Glomerular visceral epithelial cell (primary cell): ENCODE results near the gene SBF1.
A peak's percentile ranks its signal among the peaks of the same experiment; 100 is the strongest.
"Not testable (repeated sequence)": the region's sequence is repeated elsewhere in the genome, so short reads cannot be mapped to it uniquely, and the experiment has no call there.

ENCODE experiments used
- DNase-seq: peaks from one replicate; pipeline ENCODE4 v3.0.0-alpha.2; 2016; ENCODE audit errors: extremely low spot score

The SBF1 gene

DNA sequence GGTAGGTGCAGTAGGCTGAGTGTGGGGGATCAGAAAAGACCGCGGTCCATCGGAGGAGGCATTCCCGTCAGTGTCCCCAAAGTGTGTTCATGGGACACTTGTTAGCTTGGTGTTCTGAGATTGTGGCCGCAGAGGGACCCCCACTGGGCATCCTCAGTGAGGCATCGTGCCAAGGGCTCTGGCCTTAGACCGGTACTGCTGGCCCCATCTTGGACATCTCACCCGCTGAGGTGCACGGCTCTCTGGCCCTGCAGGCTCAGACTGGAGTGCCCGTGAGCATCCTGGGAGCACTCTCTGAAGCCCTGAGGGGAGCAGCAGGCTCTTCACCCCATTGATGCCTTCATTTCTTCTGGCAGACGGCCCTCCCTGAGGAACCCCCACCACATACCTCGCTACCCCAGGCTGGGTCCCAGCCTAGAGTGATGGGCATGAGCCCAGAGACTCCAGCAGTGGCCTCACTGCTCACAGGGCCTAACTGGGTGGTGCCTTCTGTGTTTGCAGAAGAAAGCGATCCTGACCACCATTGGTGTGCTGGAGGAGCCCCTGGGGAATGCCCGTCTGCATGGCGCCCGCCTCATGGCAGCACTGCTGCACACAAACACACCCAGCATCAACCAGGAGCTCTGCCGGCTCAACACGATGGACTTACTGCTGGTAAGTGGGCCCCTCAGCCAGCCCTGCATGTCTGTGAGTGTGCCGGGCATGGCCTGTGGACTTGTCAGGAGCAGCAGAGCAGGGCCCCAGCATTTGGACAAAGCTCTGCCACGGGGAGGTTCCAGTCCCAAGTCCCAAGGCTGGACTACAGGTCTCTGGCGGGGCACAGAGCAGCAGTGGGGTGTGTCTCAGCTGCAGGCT is 51.6 kb downstream of the SBF1 start:
- DNase-seq = no peak

GRCh38 chr22:50422046-50422445 is 52.8 kb downstream of the SBF1 start:
- no peak for DNase-seq

DNA sequence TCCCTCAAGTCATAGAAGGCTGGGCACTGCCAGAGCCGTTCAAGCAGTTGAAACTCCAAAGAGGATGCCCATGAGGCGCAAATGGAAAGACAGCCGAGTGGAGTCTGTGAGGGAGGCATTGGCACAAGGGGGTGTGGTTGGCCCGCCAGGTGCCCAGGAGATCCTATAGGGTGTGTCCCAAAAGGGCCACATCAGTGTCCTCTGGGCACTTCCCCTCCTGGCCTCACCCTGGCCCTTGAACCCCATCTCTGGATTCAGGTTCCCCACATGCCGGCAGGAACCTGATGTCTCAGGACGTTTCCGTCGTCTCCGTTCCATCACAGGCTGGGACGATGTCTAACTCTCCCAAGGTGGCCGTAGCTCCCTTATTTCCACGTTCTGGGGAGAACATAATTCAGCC is 54.3 kb downstream of the SBF1 start:
- DNase-seq = no peak

DNA sequence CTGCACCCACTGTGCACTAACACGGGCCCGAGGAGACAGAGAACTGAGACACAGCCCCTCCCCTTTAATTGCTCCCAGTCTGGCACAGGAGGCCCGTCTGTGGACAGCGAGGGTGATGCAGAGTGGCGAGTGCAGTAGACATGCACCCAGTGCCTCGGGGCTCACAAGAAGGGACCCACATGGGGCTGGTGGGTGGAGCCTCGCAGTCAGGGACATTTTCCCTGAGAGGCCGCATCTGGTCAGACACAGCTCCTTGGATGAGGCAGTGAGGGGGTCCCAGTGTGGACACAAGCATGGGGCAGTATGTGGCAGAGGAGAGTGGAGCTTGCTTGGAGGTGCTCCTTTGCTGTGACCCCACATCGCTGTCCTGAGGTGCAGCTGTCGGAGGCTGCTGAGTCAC is 54.8 kb downstream of the SBF1 start:
- DNase-seq = no peak

- DNase-seq = no peak
Measured at GRCh38 chr22:50419116-50419515, 55.7 kb downstream of the SBF1 start.

DNA sequence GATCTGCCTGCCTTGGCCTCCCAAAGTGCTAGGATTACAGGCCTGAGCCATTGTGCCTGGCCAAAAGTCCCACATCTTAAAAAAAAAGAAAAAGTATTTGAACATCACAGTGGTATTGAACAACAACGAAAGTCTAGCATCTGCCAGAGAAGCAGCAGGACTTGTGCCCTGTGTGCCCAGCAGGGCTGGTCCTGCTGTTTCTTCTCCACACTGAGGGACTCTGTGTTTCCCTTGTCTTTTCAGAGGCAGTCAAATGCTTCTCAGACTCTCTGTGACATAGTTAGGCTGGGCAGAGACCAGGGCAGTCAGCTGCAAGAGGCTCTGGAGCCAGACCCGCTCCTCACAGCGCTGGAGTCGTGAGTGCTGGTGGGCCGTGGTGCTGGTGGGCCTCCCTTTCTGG is 56.2 kb downstream of the SBF1 start:
- no peak for DNase-seq

- DNase-seq = no peak
Measured at GRCh38 chr22:50417411-50418210, 57.2 kb downstream of the SBF1 start.

DNA sequence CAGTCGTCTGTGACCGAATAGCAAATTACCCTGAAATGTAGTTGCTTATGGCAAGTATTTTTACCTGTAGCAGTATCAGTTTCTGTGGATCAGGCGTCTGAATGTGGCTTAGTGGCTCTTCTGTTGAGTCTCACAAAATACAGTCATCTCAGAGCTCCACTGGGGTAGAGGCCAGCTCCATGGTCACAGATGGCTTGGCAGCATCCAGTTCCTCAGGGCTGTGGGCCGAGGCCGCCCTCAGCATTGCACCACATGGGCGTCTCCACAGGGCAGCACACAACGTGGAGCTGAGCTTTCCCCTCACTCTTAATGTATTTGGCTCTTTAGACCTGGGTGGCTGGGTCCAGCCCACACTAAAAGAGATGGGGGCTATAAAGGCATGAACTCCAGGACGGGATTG is 57.8 kb downstream of the SBF1 start:
- DNase-seq = no peak

- DNase-seq = no peak
Measured at GRCh38 chr22:50415426-50415825, 59.4 kb downstream of the SBF1 start.

DNA sequence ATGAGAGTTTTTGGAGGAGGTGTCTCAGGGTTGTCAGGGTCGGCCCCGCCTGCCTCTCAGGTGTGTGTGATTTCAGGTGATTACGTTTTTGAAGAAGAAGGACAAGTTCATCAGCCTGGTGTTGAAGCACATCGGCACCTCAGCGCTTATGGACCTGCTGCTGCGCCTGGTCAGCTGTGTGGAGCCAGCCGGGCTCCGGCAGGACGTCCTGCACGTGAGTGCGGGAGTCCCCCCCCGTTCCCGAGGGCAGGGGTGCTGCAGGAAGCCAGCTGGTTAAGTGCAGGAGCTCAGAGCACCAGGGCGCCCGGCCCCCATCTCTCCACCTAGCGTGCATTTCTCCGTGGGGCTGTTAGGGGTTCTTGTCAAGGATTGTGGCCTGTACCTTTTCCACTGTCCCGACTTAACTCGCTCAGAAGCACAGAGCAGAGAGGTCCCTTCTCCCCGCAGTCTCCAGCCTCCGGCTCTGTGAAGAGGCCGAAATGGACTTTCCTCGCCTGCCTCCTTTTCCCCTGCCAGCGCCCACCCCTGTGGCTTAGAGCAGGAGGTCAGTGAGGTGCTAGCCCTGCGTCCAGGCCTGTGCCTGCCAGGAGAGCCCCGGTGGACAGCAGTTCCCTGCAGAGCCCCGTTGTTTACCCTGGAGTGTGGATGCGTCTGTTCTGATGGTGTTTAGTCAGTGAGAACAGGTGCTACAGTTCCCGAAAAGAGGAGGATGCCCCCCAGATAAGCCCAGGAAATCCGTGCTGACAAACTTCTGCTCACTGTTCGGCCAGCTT is 60.2 kb downstream of the SBF1 start:
- no peak for DNase-seq

GRCh38 chr22:50408954-50409353 is 65.9 kb downstream of the SBF1 start:
- DNase-seq = not testable (repeated sequence)

DNA sequence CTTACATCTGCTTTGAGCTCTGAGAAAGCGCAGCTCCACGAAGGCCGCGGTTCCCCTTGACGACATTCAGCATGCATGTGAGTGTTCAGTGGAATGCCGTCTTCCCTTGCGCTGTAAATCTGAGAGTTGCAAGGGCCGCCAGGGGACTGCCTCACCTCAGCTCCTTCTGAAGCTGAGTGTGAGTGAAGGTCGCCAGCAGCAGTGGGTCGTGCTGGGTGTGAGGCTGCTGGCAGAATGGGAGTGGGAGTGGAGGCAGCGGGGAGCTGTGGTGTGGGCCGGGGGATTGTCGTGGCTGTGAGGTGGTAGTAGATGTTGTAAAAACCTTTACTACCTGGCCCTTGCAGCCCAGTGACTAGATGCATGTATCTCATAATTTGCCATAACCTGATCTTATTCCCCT is 66.5 kb downstream of the SBF1 start:
- no peak for DNase-seq

DNA sequence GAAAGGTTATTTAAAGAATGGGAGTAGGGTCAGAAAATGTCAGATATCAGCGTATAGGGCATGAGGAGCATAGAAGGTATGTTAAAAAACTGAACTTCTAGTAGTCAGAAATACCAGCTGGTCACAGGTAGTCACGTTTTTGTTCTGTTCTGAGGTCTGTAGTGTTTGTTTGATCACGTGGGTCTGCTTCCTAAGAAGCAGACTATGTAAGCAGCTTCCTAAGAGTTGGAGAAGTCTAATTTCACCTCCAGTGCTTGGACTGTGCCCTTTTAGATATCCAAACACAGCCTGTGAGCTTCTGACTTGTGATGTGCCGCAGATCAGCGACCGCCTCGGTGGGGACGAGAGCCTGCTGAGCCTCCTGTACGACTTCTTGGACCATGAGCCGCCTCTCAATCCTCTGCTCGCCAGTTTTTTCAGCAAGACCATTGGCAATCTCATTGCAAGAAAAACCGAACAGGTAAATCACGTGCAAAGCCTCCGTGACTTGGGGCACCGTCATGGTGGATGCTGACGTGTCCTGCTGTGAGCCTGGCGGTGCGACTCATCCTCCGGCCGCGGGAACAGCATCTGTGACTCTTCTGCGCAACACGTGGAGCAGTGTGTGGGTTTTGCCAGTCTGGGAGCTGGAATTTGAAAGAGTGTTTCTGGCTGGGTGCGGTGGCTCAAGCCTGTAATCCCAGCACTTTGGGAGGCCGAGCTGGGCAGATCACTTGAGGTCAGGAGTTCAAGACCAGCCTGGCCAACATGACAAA is 68.2 kb downstream of the SBF1 start:
- DNase-seq = no peak

DNA sequence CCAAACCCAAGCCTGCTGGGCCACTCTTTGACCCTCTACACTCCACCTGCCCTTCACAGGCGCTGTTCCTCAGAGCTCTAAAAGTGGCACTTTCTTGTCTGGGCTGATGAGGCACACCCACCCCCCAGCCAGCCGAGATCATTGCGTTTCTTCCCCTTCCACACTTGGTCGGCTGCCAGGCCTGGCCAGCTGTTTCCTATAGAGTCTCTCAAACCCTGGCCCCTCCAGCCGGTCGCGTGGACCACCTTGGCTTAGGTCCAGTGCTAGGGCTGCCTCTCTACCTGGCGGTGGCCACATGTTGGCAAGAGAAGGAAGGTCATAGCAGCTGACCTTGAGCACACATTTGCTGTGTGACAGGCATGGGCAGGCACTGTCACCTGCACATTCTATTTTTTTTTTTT is 71.1 kb downstream of the SBF1 start:
- no peak for DNase-seq

DNA sequence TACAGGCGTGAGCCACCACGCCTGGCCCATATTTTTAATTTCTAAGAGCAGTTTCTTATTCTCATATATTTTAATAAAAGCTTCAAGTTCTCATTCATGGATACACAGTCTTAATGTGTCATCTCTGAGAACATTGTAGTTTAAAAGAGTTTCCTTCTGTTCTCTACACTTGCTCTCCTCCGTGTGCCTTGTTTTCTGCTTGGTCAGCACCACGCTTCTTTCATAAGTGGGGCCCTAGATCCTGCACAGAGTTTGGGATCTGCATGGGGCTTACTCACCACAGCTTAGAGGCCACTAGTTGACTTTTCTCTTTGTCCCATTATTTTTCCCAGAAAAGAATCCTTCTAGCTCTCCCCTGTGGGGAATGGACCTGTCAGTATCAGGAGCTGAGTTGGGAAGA is 72.9 kb downstream of the SBF1 start:
- DNase-seq = no peak

DNA sequence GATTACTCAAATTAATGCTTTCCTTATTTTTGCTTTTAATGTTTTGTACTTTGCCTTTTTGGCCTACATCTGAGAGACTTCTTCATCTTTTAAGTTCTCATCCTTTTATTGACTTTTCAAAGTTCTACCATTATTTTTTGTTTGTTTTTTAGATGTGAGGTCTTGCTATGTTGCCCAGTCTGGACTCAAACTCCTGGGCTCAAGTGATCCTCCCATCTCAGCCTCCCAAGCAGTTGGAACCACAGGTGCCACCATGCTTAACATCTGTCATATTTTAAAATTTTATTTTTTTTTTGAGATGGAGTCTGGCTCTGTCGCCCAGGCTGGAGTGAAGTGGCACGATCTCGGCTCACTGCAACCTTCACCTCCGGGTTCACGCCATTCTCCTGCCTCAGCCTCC is 73.9 kb downstream of the SBF1 start:
- DNase-seq = no peak

DNA sequence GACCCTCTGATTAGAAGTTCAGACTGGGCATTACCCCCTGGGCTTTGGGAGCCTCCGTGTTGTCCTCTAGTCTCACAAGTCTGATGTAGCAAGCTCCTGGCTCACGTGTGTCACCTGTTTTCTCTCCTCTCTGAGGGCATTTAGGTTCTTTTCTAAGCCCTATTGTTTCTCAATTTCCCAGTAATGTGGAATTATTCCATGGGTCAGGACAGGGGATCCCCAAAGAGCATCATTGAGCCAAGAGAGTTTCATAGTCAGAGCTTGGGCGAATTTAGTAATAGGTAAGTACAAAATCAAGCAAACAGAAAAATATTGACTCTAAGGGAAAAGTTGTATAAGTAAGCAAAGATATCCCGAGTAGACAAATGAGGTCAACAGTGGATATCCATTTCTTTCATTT is 74.4 kb downstream of the SBF1 start:
- no peak for DNase-seq

GRCh38 chr22:50399751-50400331 is 75.0 kb downstream of the SBF1 start:
- peak; percentile 7 for DNase-seq

DNA sequence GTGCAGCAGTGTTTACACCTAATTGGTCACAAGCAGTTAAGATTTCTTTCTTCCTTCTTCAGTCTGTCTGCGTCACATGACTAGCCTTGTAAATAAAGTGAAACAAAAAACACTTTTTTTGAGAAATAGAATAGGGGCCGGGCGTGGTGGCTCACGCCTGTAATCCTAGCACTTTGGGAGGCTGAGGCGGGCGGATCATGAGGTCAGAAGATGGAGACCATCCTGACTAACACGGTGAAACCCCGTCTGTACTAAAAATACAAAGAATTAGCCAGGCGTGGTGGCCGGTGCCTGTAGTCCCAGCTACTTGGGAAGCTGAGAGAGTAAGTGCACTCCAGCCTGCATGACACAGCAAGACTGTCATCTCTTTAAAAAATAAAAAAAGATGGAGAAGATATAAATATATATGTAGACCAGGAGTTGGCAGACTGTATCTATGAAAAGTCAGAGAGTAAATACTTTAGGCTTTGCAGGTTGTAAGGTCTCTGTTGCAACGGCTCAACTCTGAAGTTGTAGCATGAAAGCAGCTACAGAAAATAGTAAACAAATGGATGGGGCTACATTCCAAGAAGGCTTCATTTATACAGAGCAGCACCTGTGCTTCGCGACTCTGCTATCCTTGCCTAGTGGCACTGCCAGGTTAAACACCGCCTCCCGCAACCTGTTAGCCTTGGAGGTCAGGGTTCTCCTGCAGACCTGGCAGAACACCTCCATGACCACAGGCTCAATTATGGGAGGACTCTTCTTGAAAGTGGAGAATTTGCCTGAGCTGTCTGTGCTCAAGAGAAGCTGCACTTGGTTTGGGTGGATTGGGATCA is 75.8 kb downstream of the SBF1 start:
- no peak for DNase-seq

GRCh38 chr22:50397371-50398060 is 77.3 kb downstream of the SBF1 start:
- DNase-seq = not testable (repeated sequence)
